GM12878 (cell line): ENCODE measurements around the gene BEAN1. TPM values are rescaled to one million over a fixed set of nuclear protein-coding genes. Genes with fewer than 3 reads are reported as not detected.

Experiments
- ATAC-seq: fragments of 200-7000 bp; cut with Tn5 transposase; 3 replicates; pipeline ENCODE4 v1.9.1; 2020; ENCODE audit warnings: mild to moderate bottlenecking, moderate library complexity
- BruUV-seq: library from RNA; stranded (reverse); fragments of 400-500 nt; replicated peaks from 2 replicates; lab custom pipeline; 2021; lab: Mats Ljungman, UMichigan
- CTCF ChIA-PET: fragments of 300-600 bp; sonication (Branson Sonifier 250); formaldehyde crosslinking; extraction: SDS; loops from one replicate; lab custom pipeline; 2021; ENCODE audit warnings: inconsistent platforms; lab: Yijun Ruan, JAX
- POLR2A ChIA-PET: fragments of 350-600 bp; formaldehyde crosslinking; extraction: SDS; loops from one replicate; lab custom pipeline; 2021; ENCODE audit warnings: inconsistent platforms; lab: Charles Lee
- RAD21 ChIA-PET: fragments of 300-600 bp; sonication (Branson Sonifier 250); formaldehyde crosslinking; loops from one replicate; lab custom pipeline; 2023; ENCODE audit warnings: antibody characterized with exemption; ENCODE audit not compliant: unreplicated experiment; lab: Charles Lee
- SMC1A ChIA-PET: fragments of 300-600 bp; sonication (Branson Sonifier 250); formaldehyde crosslinking; loops from one replicate; lab custom pipeline; 2023; ENCODE audit not compliant: unreplicated experiment, uncharacterized antibody; lab: Charles Lee
- DNase-seq: peaks from one replicate; pipeline ENCODE4 v3.0.0-alpha.2; 2011; ENCODE audit warnings: low read depth, low spot score
- FAIRE-seq: peaks from 3 replicates; lab custom pipeline; 2011; peaks lifted over from hg19 to GRCh38; lab: Jason Lieb, UNC
- H2AFZ ChIP-seq: 2 replicates; pipeline ENCODE4 v1.6.0; 2011; ENCODE audit warnings: low read depth, low read length, control low read depth; ENCODE audit not compliant: control insufficient read depth
- H3K27ac ChIP-seq: 2 replicates; pipeline ENCODE4 v1.5.1; 2011; ENCODE audit warnings: control low read depth; ENCODE audit not compliant: control insufficient read depth, insufficient read depth
- H3K27me3 ChIP-seq, 2 experiments: replicated peaks in 1 of 2; 2 replicates each; pipeline versions ENCODE4 v1.6.0 to v1.6.1; 2011; ENCODE audit warnings: low read length in 1 of 2; ENCODE audit not compliant: control insufficient read depth in 2 of 2, insufficient read depth in 2 of 2
- H3K36me3 ChIP-seq, 2 experiments: 2 replicates each; pipeline ENCODE4 v1.5.1; 2011; ENCODE audit warnings: low read length in 1 of 2; ENCODE audit not compliant: control insufficient read depth in 2 of 2, insufficient read depth in 2 of 2
- H3K4me1 ChIP-seq: 2 replicates; pipeline ENCODE4 v1.6.1; 2011; ENCODE audit warnings: mild to moderate bottlenecking, low read length, moderate library complexity, mixed read lengths; ENCODE audit not compliant: control insufficient read depth, insufficient read depth
- H3K4me2 ChIP-seq: 2 replicates; pipeline ENCODE4 v1.6.0; 2011; ENCODE audit warnings: control low read depth; ENCODE audit not compliant: control insufficient read depth, insufficient read depth
- H3K4me3 ChIP-seq: fragments of 200-600 bp; sonication (generic); 2 replicates; pipeline ENCODE4 v1.5.1; 2016
- H3K79me2 ChIP-seq: 2 replicates; pipeline ENCODE4 v1.6.0; 2011; ENCODE audit warnings: low read length; ENCODE audit not compliant: control insufficient read depth, insufficient read depth
- H3K9ac ChIP-seq: 2 replicates; pipeline ENCODE4 v1.8.0; 2011; ENCODE audit warnings: low read length, control low read depth, mixed read lengths; ENCODE audit not compliant: control insufficient read depth, insufficient read depth
- H3K9me3 ChIP-seq: replicated peaks from 3 replicates; pipeline ENCODE4 v1.5.1; 2011; ENCODE audit warnings: mild to moderate bottlenecking, low read length; ENCODE audit not compliant: control insufficient read depth, insufficient read depth
- H4K20me1 ChIP-seq: 2 replicates; pipeline ENCODE4 v1.6.0; 2011; ENCODE audit not compliant: control insufficient read depth, insufficient read depth
- DPF2 ChIP-seq: fragments of 450-650 bp; IDR thresholded peaks from 2 replicates; pipeline ENCODE4 v1.6.1; 2017; ENCODE audit warnings: mild to moderate bottlenecking
- E2F8 ChIP-seq: fragments of 450-650 bp; IDR thresholded peaks from 2 replicates; pipeline ENCODE4 v1.6.1; 2018; ENCODE audit warnings: mild to moderate bottlenecking, low read depth, moderate library complexity; ENCODE audit not compliant: partially characterized antibody
- ESRRA ChIP-seq: IDR thresholded peaks from 2 replicates; pipeline ENCODE4 v1.6.1; 2012; ENCODE audit warnings: mild to moderate bottlenecking, low read length, improper control_type of control experiment
- FOXM1 ChIP-seq: IDR thresholded peaks from 2 replicates; pipeline ENCODE4 v1.6.1; 2012; ENCODE audit warnings: low read depth, mild to moderate bottlenecking, inconsistent platforms, low read length, moderate library complexity
- HDAC2 ChIP-seq: fragments of 200-600 bp; sonication (generic); IDR thresholded peaks from 2 replicates; pipeline ENCODE4 v1.6.1; 2017
- PKNOX1 ChIP-seq: fragments of 450-650 bp; IDR thresholded peaks from 2 replicates; pipeline ENCODE4 v1.6.1; 2016; ENCODE audit warnings: mild to moderate bottlenecking
- SMC3 ChIP-seq: IDR thresholded peaks from 2 replicates; pipeline ENCODE4 v1.6.1; 2011; ENCODE audit warnings: low read length, improper control_type of control experiment, borderline replicate concordance
- ZBTB4 ChIP-seq: fragments of 450-650 bp; formaldehyde crosslinking; IDR thresholded peaks from 2 replicates; pipeline ENCODE4 v1.4.0; 2022; ENCODE audit warnings: mild to moderate bottlenecking, moderate library complexity
- WGBS: methylation state at CpG from one replicate; pipeline ENCODE4 v1.1.6; 2016; ENCODE audit warnings: low lambda C conversion rate; ENCODE audit not compliant: insufficient replicate concordance, insufficient coverage; ENCODE audit errors: missing lambda C conversion rate; 5-methylcytosine and 5-hydroxymethylcytosine counted together
- in situ Hi-C: fragments of 300-500 bp; cut with MboI; formaldehyde crosslinking; loops from 9 replicates; pipeline ENCODE4 v1.14.3; 2018; ENCODE audit warnings: mixed read lengths
- intact Hi-C: fragments of 100-400 bp; cut with micrococcal nuclease; formaldehyde crosslinking; loops from one replicate; pipeline ENCODE4 v1.14.2; 2022; ENCODE audit not compliant: unreplicated experiment
- polyA plus RNA-seq, 11 experiments: library from polyadenylated mRNA; depleted of rRNA in 4 of 11; unstranded in 6 of 11; stranded (reverse) in 5 of 11; fragments of >200 nt; fragmentation: Nextera tagmentation in 4 of 11; fragmentation: Illumina TruSeq in 1 of 11; extraction: Ambion mirVana in 4 of 11; extraction: Trizol in 1 of 11; gene quantifications; 1 replicate in 1 of 11; 2 replicates in 10 of 11; pipeline versions ENCODE4 v1.2.1 to v1.2.3, GENCODE V29; 2011 to 2016; ENCODE audit warnings: inconsistent platforms in 2 of 11, missing spikeins in 2 of 11, low read depth in 1 of 11
- total RNA-seq, 4 experiments: library from RNA; depleted of rRNA in 3 of 4; stranded (reverse); fragments of >200 nt in 3 of 4; fragmentation: Illumina TruSeq in 1 of 4; extraction: Trizol in 1 of 4; gene quantifications; 2 replicates each; pipeline versions ENCODE4 v1.2.1 to v1.2.3, GENCODE V29; 2013 to 2021
- TF ChIP-seq, protein P1 (sequence below): fragments of 450-650 bp; IDR thresholded peaks from 2 replicates; pipeline ENCODE4 v1.6.1; 2017; ENCODE audit warnings: mild to moderate bottlenecking, moderate library complexity

Gene BEAN1
- total and polyA plus RNA-seq, 10 of the 15 experiments (the other 5 are each of a cell fraction or from before 2014, with no cell fraction given), result not detected

GRCh38 chr16:66399031-66399430, 28.1 kb upstream of the BEAN1 start:
- TF ChIP-seq HDAC2 (no peak), DPF2 (no peak), ZBTB4 (no peak), SMC3 (no peak), FOXM1 (no peak), PKNOX1 (no peak), ESRRA (no peak), E2F8 (no peak)
- TF ChIP-seq, protein P1, sequence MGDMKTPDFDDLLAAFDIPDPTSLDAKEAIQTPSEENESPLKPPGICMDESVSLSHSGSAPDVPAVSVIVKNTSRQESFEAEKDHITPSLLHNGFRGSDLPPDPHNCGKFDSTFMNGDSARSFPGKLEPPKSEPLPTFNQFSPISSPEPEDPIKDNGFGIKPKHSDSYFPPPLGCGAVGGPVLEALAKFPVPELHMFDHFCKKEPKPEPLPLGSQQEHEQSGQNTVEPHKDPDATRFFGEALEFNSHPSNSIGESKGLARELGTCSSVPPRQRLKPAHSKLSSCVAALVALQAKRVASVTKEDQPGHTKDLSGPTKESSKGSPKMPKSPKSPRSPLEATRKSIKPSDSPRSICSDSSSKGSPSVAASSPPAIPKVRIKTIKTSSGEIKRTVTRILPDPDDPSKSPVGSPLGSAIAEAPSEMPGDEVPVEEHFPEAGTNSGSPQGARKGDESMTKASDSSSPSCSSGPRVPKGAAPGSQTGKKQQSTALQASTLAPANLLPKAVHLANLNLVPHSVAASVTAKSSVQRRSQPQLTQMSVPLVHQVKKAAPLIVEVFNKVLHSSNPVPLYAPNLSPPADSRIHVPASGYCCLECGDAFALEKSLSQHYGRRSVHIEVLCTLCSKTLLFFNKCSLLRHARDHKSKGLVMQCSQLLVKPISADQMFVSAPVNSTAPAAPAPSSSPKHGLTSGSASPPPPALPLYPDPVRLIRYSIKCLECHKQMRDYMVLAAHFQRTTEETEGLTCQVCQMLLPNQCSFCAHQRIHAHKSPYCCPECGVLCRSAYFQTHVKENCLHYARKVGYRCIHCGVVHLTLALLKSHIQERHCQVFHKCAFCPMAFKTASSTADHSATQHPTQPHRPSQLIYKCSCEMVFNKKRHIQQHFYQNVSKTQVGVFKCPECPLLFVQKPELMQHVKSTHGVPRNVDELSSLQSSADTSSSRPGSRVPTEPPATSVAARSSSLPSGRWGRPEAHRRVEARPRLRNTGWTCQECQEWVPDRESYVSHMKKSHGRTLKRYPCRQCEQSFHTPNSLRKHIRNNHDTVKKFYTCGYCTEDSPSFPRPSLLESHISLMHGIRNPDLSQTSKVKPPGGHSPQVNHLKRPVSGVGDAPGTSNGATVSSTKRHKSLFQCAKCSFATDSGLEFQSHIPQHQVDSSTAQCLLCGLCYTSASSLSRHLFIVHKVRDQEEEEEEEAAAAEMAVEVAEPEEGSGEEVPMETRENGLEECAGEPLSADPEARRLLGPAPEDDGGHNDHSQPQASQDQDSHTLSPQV, result no peak
- Histone ChIP-seq H3K4me3 (no peak overlapping the region), H3K9me3 (no peaks in the 10 kb centered on the region), H3K27ac (no peak overlapping the region), H3K36me3 (no peaks in the 10 kb centered on the region), H3K27me3 (peaks cover 0 to 3% of the 10 kb centered on the region in 2 experiments; a peak in 3 of 4 replicates), H3K9ac (no peak overlapping the region), H3K4me2 (no peak overlapping the region), H4K20me1 (no peaks in the 10 kb centered on the region), H2AFZ (no peak overlapping the region), H3K79me2 (no peaks in the 10 kb centered on the region), H3K4me1 (no peaks in the 10 kb centered on the region)
- FAIRE-seq (no peak), ATAC-seq (no peak), DNase-seq (no peak)
- ChIA-PET SMC1A (no interaction called here), POLR2A (no interaction called here), CTCF (interaction anchor here (1.5 kb wide), 1 partner anchor 83 kb away, joined by 6 read pairs; no protein-coding TSS in a partner anchor), RAD21 (no interaction called here)
- in situ Hi-C loops, result no loop called here
- WGBS, result 2% methylated on average over 3 of the region's 3 CpGs
- BruUV-seq, result no TSS peak
- intact Hi-C loops, result no loop called here
